Small intestine (tissue), 7 donors: Measurements from ENCODE around the gene TIGD1. TPM values are rescaled to one million over a fixed set of nuclear protein-coding genes. Genes with fewer than 3 reads are reported as not detected.

Source experiments
- DNase-seq, 2 donors: peaks; one replicate each; pipeline versions ENCODE4 v3.0.0 to v3.0.0-alpha.2; 2013
- FAIRE-seq: peaks from 2 replicates; lab custom pipeline; 2012; peaks lifted over from hg19 to GRCh38; lab: Jason Lieb, UNC
- H3K27ac ChIP-seq, 3 donors: one replicate each; pipeline ENCODE4 v1.5.1; 2013; ENCODE audit warnings: low read length in 2 of 3, mild to moderate bottlenecking in 2 of 3, control low read depth in 1 of 3, inconsistent platforms in 1 of 3, low read depth in 1 of 3, moderate library complexity in 1 of 3
- H3K27me3 ChIP-seq, 3 donors: one replicate each; pipeline ENCODE4 v1.6.1; 2013; ENCODE audit warnings: low read length in 3 of 3, inconsistent platforms in 1 of 3; ENCODE audit not compliant: control insufficient read depth in 3 of 3, insufficient read depth in 3 of 3
- H3K36me3 ChIP-seq, 3 donors: one replicate each; pipeline ENCODE4 v1.6.1; 2013; ENCODE audit warnings: low read length in 3 of 3, inconsistent platforms in 1 of 3, low read depth in 1 of 3, mild to moderate bottlenecking in 1 of 3, moderate library complexity in 1 of 3; ENCODE audit not compliant: control insufficient read depth in 3 of 3, insufficient read depth in 2 of 3
- H3K4me1 ChIP-seq, 3 donors: one replicate each; pipeline ENCODE4 v1.6.1; 2013; ENCODE audit warnings: low read length in 2 of 3, inconsistent platforms in 1 of 3, low read depth in 1 of 3, mild to moderate bottlenecking in 1 of 3, moderate library complexity in 1 of 3; ENCODE audit not compliant: control insufficient read depth in 3 of 3, insufficient read depth in 2 of 3
- H3K4me3 ChIP-seq, 3 donors: one replicate each; pipeline ENCODE4 v1.5.1; 2013; ENCODE audit warnings: low read length in 3 of 3, control low read depth in 1 of 3, inconsistent platforms in 1 of 3, low read depth in 1 of 3, mild to moderate bottlenecking in 1 of 3, moderate library complexity in 1 of 3
- H3K9me3 ChIP-seq, 2 donors: one replicate each; pipeline ENCODE4 v1.6.1; 2013; ENCODE audit warnings: low read depth in 1 of 2, low read length in 1 of 2; ENCODE audit not compliant: control insufficient read depth in 2 of 2, insufficient read depth in 1 of 2
- WGBS, 3 donors: extraction: QIAGEN DNeasy Blood & Tissue Kit; methylation state at CpG; one replicate each; pipeline ENCODE4 v1.1.7; 2013; 5-methylcytosine and 5-hydroxymethylcytosine counted together
- polyA plus RNA-seq, 4 donors: library from polyadenylated mRNA; stranded (reverse) in 3 of 4; unstranded in 1 of 4; fragments of 200-250 nt in 3 of 4; fragments of 120-200 nt in 1 of 4; gene quantifications; one replicate each; pipeline versions ENCODE4 v1.2.1 to v1.2.3, GENCODE V29; 2013
- donor health status: healthy with polysubstance abuse.
- donor health status: control.
- donor health status: control.
- donor health status: Bipolar disorder and iron deficiency.
- donor health status: healthy.

The TIGD1 gene
- polyA plus RNA-seq, 4 donors = 0.54 to 6.6 (median 3.0) TPM

- H3K36me3 ChIP-seq = no peaks in the 10 kb centered on the region
- DNase-seq (peak in 1 of 2 donors; percentile 29), FAIRE-seq (no peak)
- H3K4me1 ChIP-seq = peaks cover 0 to 10% (median 0%) of the 10 kb centered on the region in 3 donors
- H3K27ac ChIP-seq = no peak overlapping the region
- H3K27me3 ChIP-seq = peaks cover 15 to 54% (median 23%) of the 10 kb centered on the region in 3 donors
- H3K9me3 ChIP-seq = no peaks in the 10 kb centered on the region
- 14 to 23% (median 16%) methylated on average over 29 to 46 of the region's 46 CpGs for WGBS, 3 donors
- no peak overlapping the region for H3K4me3 ChIP-seq
These were observed 27.5 kb downstream of the TIGD1 start for GRCh38 chr2:232522623-232523401.

DNA sequence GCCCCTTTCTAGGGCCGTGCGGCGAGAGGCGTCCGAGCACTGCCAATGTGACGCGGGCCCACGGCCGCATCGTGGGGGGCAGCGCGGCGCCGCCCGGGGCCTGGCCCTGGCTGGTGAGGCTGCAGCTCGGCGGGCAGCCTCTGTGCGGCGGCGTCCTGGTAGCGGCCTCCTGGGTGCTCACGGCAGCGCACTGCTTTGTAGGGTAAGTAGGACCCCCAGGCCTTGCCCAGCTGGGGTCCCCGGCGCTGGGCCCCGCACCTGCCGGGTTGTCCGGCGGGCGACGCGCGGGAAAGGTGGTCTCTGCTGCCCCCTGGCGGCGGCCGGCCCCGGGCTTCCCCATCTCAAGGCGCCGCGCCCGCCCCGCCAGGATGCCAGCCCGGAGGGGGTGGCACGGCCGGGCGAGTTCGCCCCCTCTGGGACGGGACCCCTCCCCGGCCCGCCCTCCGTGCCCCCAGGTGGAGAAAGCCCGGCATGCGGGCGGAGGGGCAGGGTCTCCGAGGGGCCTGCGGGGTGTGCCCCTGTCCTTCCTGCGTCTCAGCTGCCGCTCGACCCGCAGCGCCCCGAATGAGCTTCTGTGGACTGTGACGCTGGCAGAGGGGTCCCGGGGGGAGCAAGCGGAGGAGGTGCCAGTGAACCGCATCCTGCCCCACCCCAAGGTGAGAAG lies 28.3 kb downstream of the TIGD1 start:
- Histone ChIP-seq H3K4me3 (peak overlapping the region in 1 of 3 donors; percentile 8), H3K9me3 (no peaks in the 10 kb centered on the region), H3K27me3 (peaks cover 15 to 54% (median 23%) of the 10 kb centered on the region in 3 donors), H3K4me1 (peaks cover 0 to 13% (median 0%) of the 10 kb centered on the region in 3 donors), H3K36me3 (no peaks in the 10 kb centered on the region), H3K27ac (no peak overlapping the region)
- 5 to 7% (median 6%) methylated on average over 40 to 66 of the region's 66 CpGs for WGBS, 3 donors
- no peak for FAIRE-seq
- DNase-seq = peak; percentile 21 to 78

GRCh38 chr2:232521098-232521497 lies 29.3 kb downstream of the TIGD1 start:
- no peak for FAIRE-seq
- H3K9me3 ChIP-seq = no peaks in the 10 kb centered on the region
- 83 to 89% (median 88%) methylated on average over 13 to 14 of the region's 14 CpGs for WGBS, 3 donors
- no peaks in the 10 kb centered on the region for H3K36me3 ChIP-seq
- H3K4me3 ChIP-seq = no peak overlapping the region
- peaks cover 0 to 22% (median 0%) of the 10 kb centered on the region in 3 donors for H3K4me1 ChIP-seq
- H3K27ac ChIP-seq = no peak overlapping the region
- DNase-seq = no peak
- H3K27me3 ChIP-seq = peaks cover 15 to 51% (median 23%) of the 10 kb centered on the region in 3 donors

GRCh38 chr2:232520489-232520888 lies 29.9 kb downstream of the TIGD1 start:
- DNase-seq (no peak), FAIRE-seq (no peak)
- H3K9me3 ChIP-seq = no peaks in the 10 kb centered on the region
- 73 to 80% (median 77%) methylated on average over 13 to 15 of the region's 15 CpGs for WGBS, 3 donors
- H3K27ac ChIP-seq = no peak overlapping the region
- H3K27me3 ChIP-seq = peaks cover 15 to 51% (median 23%) of the 10 kb centered on the region in 3 donors
- no peak overlapping the region for H3K4me3 ChIP-seq
- H3K4me1 ChIP-seq = peaks cover 0 to 26% (median 0%) of the 10 kb centered on the region in 3 donors
- no peaks in the 10 kb centered on the region for H3K36me3 ChIP-seq

DNA sequence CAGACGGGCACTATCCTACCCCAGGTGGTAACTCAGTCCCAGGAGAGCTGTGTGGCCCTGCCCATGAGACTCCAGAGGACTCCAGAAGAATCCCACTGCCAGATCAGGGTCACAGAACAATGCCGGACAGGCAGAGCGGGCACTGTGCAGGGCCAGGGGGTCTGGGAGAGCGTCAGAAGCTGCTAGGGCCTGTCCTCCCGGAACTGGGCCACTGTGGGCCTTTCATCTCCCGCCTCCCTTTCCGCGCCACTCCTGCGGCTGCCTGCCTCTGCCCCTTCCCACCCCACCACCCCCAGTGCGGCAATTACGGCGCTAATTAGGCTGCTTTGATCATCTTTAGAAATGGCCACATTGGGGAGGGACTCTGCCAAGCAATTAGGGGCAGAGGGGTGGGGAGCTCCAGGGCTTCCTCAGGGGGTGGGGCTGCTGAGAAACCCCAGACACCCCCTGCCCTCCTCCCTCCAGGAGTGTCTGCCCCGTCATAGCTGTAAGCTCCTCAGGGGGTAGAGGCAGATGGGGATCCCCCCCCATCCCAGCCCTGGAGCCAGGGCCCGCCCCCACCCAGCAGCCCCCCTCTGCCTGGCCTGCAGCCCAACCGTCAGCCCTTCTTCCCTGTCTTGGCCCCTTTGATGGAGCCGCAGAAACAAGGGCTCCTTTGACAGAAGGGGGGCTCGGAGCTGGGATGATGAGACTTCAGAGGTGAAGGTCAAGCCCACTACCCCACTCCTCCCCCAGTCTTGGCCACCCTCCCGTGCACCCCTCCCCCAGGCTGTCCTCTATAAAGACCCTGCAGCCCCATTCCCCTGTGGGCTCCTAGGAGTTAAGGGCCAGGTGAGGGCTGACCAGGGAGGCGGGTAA lies 30.5 kb downstream of the TIGD1 start, which contains the start of gene PRSS56:
Gene PRSS56 (plus strand): TSS at position 808 of the 858 bp plus-strand sequence. CDS start 211 bp downstream, outside the sequence.
- 63 to 66% (median 65%) methylated on average over 18 to 19 of the region's 19 CpGs for WGBS, 3 donors
- peaks cover 0 to 33% (median 0%) of the 10 kb centered on the region in 3 donors for H3K4me1 ChIP-seq
- no peak within 1 kb of the TSS for H3K4me3 ChIP-seq
- FAIRE-seq (no peak), DNase-seq (no peak)
- H3K9me3 ChIP-seq = no peaks in the 10 kb centered on the region
- no peaks in the 10 kb centered on the region for H3K36me3 ChIP-seq
- peaks cover 15 to 50% (median 23%) of the 10 kb centered on the region in 3 donors for H3K27me3 ChIP-seq
- H3K27ac ChIP-seq = no peak within 1 kb of the TSS

- H3K27me3 ChIP-seq = peaks cover 13 to 41% (median 15%) of the 10 kb centered on the region in 3 donors
- whole genome bisulfite sequencing, 3 donors = 78 to 90% (median 80%) methylated on average over 6 of the region's 6 CpGs
- no peak overlapping the region for H3K4me3 ChIP-seq
- no peaks in the 10 kb centered on the region for H3K36me3 ChIP-seq
- FAIRE-seq (no peak), DNase-seq (no peak)
- H3K27ac ChIP-seq = no peak overlapping the region
- peaks cover 0 to 30% (median 0%) of the 10 kb centered on the region in 3 donors for H3K4me1 ChIP-seq
- H3K9me3 ChIP-seq = no peaks in the 10 kb centered on the region
These were observed 31.5 kb downstream of the TIGD1 start for GRCh38 chr2:232518844-232519243.

DNA sequence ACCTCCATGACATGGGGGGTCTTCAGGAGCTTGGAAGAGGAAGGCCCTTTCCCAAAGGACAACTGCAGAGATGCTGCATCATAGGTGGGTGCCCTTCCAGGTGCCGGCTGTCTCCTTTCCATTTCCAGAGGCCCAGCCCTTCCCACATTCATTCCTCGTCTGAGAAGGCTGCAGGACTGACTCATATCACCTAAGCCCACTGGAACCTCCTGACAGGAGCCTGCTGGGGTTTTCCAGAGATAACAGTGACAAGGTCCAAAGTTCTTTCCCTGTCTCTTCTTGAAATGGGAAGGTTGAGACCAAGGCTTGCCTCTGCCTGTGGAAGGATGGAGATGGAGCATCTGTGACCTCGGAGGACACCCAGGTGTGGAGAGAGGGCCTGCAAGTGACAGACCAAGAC lies 33.8 kb downstream of the TIGD1 start:
- H3K27me3 ChIP-seq = peaks cover 0 to 22% (median 6%) of the 10 kb centered on the region in 3 donors
- H3K4me3 ChIP-seq = no peak overlapping the region
- peaks cover 0 to 37% (median 0%) of the 10 kb centered on the region in 3 donors for H3K4me1 ChIP-seq
- FAIRE-seq = no peak
- H3K9me3 ChIP-seq = no peaks in the 10 kb centered on the region
- peak; percentile 52 to 88 for DNase-seq
- 24 to 65% (median 40%) methylated on average over 3 of the region's 3 CpGs for WGBS, 3 donors
- H3K27ac ChIP-seq = peak overlapping the region in 1 of 3 donors; percentile 72
- H3K36me3 ChIP-seq = no peaks in the 10 kb centered on the region
